Omental fat pad (tissue), 4 donors: Measurements from ENCODE around the gene SH3RF3. TPM values are rescaled to one million over a fixed set of nuclear protein-coding genes. Genes with fewer than 3 reads are reported as not detected.

Experiments
- ATAC-seq: fragments of 150-250 bp; one replicate; pipeline ENCODE4 v1.9.1; 2016; ENCODE audit warnings: mild to moderate bottlenecking, moderate library complexity; ENCODE audit not compliant: low FRiP score
- DNase-seq: peaks from one replicate; pipeline ENCODE4 v3.0.0-alpha.2; 2019; ENCODE audit warnings: low spot score
- CTCF ChIP-seq, 3 donors: fragments of 450-650 bp; IDR thresholded peaks; one replicate each; pipeline ENCODE4 v1.5.1; 2016 to 2017; ENCODE audit warnings: antibody characterized with exemption in 3 of 3, mild to moderate bottlenecking in 3 of 3, moderate library complexity in 2 of 3
- total RNA-seq, 4 donors: library from RNA; depleted of rRNA; stranded (reverse); fragments of >200 nt; gene quantifications; one replicate each; pipeline ENCODE4 v1.1.0, GENCODE V29; 2016

Gene SH3RF3
- total RNA-seq, 4 donors from 2014 or later = 6.5 to 16.6 (median 8.6) TPM

- ATAC-seq = no peak
- no peak for DNase-seq
- TF ChIP-seq CTCF (IDR thresholded peaks at IDR 0.05) = no peak
Measured at GRCh38 chr2:109411640-109412325, 282.8 kb downstream of the SH3RF3 start.

GRCh38 chr2:109415581-109416013 lies 286.6 kb downstream of the SH3RF3 start:
- no peak for ATAC-seq
- DNase-seq = no peak
- TF ChIP-seq CTCF (IDR thresholded peaks at IDR 0.05) = no peak

GRCh38 chr2:109417701-109418335 lies 288.8 kb downstream of the SH3RF3 start:
- no peak for TF ChIP-seq CTCF (IDR thresholded peaks at IDR 0.05)
- DNase-seq (no peak), ATAC-seq (no peak)

- DNase-seq (no peak), ATAC-seq (no peak)
- no peak for TF ChIP-seq CTCF (IDR thresholded peaks at IDR 0.05)
Measured at GRCh38 chr2:109418716-109419115, 289.7 kb downstream of the SH3RF3 start.

- ATAC-seq = no peak
Measured at GRCh38 chr2:109419171-109419756, 290.3 kb downstream of the SH3RF3 start.

GRCh38 chr2:109419960-109420370 lies 291.0 kb downstream of the SH3RF3 start:
- no peak for ATAC-seq
- no peak for DNase-seq
- TF ChIP-seq CTCF (IDR thresholded peaks at IDR 0.05) = no peak

More at GRCh38 chr2:109419171-109419756, 290.3 kb downstream of the SH3RF3 start:
- TF ChIP-seq CTCF (IDR thresholded peaks at IDR 0.05) = no peak
- no peak for DNase-seq
